ENCODE data around the gene OSTF1.

The OSTF1 gene, protein sequence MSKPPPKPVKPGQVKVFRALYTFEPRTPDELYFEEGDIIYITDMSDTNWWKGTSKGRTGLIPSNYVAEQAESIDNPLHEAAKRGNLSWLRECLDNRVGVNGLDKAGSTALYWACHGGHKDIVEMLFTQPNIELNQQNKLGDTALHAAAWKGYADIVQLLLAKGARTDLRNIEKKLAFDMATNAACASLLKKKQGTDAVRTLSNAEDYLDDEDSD

DNA sequence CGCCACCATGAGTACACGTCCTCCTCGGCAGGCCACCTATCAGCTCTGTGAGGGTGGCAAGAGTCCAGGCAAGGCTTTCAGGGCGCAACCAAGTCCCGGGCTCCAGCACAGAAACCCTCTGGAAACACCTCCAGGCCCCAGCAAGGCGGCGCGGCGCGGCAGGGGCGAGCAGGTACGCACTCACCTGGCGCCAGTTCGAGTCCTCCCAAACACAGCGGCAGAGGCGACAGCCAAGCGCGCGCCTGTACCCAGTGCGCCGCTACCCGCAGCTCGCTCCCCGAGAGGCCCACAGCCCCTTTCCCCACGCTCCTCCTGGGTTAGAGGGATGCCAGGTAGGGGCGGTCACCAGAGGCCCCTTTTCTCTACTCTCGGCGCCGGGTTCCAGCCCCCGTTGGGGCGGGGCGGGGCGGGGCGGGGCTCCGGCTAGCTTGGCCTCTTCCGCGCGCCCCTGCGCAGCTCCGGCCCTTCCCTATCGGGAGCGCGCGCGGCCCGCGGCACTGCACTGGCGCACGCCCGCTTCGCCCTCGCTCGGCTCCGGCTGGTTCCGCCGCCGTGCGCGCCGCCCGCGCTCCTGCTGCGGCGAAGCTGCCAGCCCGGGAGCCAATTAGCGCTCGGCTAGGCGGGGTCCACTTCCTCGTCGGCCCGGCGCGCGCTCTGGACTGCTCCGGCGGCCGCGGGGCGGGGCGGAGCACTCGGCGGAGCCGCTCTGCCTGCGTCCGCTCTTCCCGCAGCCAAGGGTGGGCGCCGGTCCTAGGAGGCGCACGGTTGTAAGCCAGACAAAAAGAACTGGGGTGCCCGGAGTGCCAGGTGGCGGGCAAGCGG is at the start of gene OSTF1, which contains the start of gene NMRK1:
TSS of gene OSTF1 (plus strand) at position 691 of the 822 bp plus-strand sequence. CDS start 179 bp downstream, outside the sequence.
TSS of gene NMRK1 (minus strand) at position 332 of the 822 bp plus-strand sequence. CDS start 5,040 bp downstream, outside the sequence.
- DNase-seq (ENCODE audit: low read depth) = peak; percentile 93

DNA sequence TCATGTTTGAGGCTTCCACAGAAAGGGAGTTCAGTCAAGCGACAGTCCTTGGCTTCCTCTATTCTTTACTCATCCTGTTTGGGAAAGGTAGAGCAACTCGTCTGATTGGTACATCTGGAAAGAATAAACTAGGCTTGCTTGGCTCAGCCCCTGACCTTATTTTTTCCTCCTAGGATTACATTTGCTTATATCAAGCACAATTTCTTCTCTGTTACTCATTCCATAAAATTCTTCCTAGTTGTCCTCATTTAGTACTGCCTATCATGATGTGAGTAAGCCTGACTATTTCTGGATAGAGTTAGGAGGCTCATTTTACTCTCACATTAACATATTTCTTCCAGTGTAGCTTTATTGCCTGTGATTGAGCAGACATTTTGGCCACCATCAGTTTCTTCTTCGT is 49.3 kb upstream of the OSTF1 start:
- no peak for DNase-seq (ENCODE audit: low read depth)

DNA sequence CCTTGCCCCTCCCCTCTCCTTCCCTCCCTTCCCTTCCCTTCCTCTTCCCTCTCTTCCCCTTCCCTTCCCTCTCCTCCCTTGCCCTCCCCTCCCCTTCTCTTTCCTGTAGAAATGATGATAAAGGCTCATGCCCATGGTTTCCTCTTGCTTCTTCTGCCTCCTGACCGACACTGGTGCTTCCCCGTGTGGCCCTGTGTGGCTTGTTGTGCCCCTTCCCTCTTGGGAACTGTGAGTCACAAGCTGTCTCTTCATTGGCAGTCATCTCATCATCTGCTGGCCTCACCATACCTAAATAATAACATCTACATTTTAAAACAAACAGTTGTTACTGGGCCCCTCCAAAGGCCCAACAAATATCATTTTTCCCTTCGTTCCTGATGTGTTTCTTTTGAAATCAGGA is 48.5 kb upstream of the OSTF1 start:
- no peak for DNase-seq (ENCODE audit: low read depth)

DNA sequence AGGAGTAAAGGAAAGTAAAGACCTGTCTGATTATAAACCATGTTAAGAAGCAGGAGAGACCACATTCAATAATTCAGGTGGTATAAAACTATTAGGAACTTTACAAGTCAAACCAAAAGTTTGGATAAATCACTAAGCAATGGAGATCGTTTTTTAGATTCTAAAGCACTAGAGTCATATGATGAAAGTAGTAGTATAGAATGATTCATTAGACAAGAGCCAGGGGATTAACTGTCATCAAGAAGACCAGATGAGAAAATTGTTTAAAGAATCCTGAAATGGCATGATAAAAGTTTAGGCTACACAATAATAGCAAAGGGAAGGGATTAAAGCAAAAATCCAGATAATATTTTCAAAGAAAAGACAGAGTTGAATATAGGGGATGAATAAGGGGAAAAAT is 47.3 kb upstream of the OSTF1 start:
- no peak for DNase-seq (ENCODE audit: low read depth)

DNA sequence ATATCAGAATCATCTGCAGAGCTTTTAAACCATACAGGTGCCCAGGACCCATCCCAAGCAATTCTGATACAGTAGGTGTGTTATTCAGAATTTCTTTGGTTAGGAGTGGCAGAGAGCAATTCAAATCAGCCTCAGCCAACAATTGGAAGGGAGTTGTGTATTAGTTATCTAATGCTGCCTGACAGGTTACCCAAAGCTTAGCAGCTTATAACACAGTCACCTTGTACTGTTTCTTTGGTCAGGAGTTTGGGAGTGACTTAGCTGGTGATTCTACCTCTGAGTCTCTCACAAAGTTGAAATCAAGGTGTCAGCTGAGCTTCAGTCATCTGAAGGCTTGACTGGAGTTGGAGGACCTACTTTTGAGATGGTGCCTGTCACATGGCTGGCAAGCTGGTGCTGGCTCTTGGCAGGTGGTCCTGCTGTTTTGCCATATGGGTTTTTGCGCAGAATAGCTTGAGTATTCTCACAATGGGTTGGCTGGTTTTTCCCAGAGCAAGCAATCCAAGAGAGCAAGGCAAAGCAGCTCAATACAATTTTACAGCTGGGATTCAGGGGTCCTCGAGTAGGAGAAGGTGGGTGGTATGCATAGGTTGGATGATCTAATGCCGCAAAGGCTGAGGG is 41.5 kb upstream of the OSTF1 start:
- no peak for DNase-seq (ENCODE audit: low read depth)

DNA sequence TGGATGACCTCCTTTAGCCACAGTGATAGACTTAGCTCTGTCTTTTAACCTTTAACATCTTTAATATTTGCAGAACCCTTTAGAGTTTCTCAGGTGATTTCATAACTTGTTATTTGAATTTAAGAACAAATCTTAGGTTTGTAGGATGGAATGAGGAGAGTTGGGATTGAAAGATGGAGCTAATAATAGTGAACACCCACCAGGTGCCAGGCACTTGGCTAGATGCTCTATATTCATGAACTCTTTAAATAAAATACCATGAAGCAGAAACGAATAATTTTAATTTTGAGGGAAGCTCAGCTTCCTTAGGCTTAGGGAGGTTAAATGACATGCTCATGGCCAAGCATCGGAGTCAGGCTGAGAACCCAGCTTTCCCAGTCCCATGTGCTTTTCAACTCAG is 40.8 kb upstream of the OSTF1 start:
- no peak for DNase-seq (ENCODE audit: low read depth)

DNA sequence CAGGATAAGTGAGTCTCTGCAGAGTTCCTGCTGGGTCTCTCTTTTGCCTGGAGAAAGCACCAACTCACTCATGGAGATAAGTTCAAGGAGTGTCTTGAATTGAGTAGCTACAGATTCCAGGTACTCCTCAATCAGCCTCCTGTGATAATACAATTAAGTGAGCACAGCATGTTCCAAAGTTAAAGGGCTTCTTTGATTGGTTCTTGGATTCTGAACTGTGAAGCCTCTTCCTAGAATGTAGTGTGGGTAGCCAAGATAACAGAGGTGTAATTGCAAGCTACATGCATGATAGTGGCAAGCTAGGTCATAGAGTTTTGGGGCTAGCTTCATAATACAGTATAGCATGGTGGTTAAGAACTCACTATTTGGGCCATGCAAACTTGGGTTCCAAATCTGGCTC is 37.0 kb upstream of the OSTF1 start:
- no peak for DNase-seq (ENCODE audit: low read depth)

DNA sequence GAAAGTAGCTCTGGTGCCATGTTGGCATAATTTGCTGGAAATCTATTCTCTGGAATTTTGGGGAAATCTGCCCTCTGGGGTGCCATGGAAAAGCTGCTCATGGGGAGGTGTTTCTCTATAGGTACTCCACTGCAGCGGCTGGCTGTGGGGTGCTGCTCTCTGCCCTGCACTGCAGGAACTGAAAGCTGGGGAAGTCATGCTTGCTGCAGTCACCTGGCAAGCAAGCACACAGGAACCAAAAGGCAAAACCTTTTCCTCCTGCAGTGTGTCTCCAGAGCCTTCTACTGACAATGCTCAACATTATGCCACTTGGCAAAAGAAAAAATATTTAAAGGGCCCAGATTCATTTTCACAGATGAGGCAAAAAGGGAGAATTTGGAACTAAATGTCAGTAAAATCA is 34.4 kb upstream of the OSTF1 start:
- DNase-seq (ENCODE audit: low read depth) = no peak

DNA sequence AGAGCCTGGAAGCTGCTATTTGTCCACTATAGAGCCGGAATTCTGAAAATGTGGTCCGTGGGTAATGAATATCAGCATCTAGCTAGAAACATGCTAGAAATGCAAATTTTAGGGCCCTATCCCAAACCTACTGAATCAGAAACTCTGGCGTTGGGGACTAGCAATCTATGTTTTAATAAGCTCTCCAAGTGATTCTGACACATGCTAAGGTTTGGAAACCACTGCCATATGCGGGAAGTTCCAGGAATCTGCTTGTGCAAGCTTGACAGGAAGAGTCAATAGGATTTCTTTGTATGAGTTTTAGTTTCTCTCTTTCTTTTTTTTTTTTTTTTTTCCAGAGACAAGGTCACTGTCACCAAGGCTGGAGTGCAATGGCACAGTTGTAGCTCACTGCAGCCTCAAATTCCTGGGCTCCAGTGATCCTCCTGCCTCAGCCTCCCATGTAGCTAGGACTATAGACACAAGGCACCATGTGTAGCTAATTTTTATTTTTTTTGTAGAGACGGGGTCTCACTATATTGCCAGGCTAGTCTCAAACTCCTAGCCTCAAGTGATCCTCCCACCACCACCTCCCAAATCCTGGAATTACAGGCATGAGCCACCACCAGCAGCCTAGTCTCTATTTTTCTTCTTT is 33.8 kb upstream of the OSTF1 start:
- no peak for DNase-seq (ENCODE audit: low read depth)

DNA sequence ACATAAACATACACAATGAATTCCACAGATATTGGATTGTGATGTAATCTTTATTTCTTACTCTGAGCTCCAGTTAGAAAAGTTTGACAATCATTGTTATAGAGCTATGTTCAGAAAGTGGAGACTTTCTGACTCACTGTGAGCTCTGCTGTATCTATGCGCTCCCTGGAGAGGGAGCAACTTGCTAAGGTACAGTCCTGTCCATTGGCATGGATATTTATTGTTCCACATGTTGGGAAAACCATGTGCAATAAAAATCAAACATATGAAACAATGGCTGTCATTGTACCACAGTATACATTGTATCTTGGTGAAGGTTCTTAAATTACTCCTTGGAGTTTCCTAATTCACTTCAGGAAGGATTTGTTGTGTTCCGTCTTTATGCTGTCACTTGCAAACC is 27.1 kb upstream of the OSTF1 start:
- DNase-seq (ENCODE audit: low read depth) = no peak

DNA sequence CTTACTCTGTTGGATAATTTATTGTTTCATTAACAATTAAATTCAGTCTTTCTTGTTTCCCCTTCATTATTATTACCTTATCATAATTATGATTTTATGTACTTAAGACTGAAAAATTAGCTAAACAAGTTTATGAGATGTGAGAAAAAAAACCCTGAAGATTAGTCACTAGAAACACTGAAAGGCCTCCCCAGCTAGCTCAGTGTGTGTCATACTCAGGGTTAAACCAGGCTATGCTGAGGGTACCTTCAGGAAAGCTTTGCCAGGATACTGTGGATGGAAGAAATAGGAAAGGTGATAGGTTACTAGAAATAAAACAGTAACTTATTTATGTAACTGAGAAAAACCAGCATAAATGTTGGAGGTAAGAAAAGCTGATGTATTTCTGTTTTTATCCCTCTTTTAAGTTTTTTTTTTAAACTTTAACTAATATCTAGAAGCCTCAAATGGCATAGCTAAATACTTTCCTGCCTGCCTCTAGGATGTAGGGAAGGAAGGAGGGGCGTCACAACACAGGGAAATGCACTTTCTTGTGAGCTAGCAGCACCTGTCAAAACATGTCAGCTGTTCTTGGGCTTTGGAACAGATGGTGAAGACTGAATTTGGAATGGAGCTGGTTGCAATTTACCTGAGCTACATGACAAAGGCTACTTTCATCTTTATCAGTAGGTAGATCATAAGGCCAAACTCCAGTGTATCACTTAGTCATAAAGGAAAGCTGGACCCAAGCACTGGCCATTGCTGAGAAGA is 24.6 kb upstream of the OSTF1 start:
- DNase-seq (ENCODE audit: low read depth) = no peak

DNA sequence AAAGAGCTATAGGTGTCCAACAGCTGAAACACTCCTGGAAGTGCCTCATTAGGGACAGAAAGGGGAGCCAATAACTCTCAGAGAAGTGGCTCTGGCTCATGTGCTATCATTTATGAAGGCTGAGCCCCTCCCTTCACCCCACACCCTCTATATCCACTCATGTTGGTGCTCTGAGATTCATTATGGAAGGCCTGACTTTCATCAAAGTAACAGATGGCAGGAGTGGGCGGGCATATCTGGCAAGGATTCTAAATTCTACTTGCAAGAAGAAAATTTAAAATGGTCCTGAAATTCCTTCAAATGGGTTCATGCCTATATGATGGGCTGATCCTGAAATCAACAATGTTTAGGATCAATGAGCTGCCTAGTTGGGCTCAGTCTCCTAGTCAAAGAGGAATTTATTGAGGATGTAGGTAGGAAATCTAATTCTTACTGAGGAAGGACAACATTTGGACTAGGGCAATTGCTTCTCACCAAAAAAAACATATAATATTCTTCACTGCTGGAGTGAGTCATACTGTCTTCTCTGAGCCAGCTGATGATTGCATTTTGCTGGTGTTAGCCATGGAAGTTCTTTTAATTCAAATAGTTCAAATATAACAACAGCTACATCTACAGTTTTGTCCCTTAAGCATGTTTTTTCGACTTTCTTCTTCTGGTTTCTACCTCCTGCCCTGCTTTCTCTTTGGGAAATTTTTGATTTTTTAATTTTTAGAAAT is 23.8 kb upstream of the OSTF1 start:
- no peak for DNase-seq (ENCODE audit: low read depth)

DNA sequence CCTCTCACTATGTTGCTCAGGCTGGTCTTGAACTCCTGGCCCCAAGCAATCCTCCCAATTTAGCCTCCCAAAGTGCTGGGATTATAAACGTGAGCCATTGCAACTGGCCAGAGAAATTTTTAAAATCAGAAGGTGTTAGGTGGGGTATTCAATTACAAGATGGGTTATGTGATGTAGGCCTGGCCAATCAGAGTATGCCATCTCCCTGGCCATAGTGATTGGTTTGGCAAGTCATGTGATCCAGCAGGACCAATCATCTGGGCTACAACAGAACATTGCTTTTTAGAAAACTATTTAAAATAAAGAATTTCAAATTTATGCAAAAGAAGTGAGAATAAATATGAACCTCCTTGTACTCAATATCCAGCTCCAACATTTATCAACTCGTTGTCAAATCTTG is 22.8 kb upstream of the OSTF1 start:
- no peak for DNase-seq (ENCODE audit: low read depth)

DNA sequence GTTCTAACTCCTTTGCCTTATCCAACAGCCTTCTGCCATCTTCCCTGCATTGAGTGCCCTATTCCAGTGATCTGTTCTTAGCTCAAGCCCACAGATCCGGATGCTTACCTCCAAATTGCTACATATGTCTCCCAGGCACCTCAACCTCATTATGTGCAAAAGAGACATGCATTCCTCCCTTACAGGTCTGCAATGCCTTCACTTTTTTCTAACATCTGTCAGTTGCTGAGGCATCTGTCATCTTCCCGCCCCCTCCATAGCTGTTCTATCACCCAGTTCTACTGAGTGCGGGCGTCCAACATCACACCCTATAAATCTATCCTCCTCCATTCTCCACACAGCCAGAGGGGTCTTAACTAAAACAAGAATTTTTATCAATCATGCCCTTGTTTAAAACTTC is 20.4 kb upstream of the OSTF1 start:
- DNase-seq (ENCODE audit: low read depth) = no peak

DNA sequence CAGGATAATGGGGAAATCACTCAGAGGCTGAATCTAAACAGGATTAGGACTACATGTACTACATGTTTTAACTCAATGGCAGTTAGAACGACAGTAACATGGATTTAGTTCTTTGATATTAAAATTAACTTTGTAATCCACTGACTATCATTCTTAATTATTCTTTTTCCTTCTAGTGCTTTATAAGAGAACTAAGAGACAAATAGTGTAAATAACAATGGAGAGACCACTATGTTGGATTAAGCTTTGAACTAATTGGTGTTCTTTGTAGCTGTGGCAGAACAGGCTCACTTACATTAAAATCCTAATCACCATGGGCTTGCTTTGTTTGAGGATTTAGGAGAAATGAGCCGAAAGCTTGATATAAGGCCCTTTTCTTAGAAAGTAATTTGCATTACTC is 19.1 kb upstream of the OSTF1 start:
- no peak for DNase-seq (ENCODE audit: low read depth)

DNA sequence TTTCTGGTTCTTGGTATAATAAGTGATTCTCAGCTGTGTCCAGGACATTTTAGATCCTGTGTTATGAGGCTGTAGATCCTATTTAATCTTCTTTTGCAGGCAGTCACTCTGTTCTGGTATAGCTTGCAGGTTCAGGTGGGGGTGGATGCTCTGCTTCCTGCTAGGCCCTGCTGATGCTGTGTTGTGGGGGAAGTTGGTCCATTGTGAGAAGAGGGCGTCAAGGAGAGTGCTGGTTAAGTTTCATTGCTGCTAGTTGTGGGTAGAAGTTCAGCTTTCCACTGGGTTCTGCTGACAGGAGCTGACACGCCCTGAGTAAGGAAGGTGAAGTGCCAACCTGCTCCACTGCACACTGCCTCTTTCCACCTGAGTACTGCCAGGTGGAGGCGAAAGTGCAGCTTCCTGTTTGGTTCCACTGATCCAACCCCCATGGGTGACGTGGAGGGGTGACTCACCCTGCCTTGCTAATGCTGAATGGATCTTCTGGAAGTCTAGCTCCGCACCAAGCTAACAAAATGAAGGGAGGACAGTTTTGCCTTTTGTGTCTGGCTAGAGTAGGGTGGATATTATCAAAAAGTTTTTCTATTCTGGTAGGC is 16.7 kb upstream of the OSTF1 start:
- peak; percentile 42 for DNase-seq (ENCODE audit: low read depth)

DNA sequence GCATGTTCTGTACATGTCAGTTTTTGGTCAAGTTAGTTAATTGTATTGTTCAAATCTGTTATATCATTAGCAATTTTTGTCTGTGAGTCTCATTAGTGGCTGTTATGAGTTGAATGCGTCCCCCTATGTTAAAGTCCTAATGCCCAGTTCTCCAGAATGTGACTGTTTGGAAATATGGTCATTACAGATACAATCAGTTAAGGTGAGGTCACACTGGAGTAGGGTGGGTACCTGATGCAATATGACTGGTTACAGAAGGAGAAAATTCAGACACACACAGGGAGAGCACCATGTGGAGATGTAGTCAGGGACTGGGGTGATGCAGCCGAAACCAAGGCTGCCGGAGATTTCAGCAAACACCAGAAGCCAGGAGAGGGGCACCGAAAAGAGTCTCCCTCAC is 15.4 kb upstream of the OSTF1 start:
- no peak for DNase-seq (ENCODE audit: low read depth)

DNA sequence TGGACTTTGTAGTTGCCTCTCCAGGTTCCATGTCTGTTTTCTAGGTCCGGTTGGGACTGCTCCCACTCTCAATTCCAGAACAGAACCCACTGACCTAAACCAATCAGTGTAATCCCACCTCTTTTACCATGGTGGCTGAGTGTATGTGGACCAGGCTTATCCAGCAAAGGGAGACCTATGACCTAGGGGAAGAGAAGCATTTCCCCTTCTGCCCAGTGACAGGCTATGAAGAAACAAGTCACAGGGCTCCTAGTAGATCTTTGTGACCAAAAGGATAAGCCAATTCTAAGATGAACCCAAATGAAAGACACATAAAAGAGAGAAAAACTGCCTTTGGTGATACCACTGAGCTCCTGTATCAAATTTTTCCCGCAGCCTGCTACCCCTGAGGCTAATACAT is 6.7 kb upstream of the OSTF1 start:
- no peak for DNase-seq (ENCODE audit: low read depth)

DNA sequence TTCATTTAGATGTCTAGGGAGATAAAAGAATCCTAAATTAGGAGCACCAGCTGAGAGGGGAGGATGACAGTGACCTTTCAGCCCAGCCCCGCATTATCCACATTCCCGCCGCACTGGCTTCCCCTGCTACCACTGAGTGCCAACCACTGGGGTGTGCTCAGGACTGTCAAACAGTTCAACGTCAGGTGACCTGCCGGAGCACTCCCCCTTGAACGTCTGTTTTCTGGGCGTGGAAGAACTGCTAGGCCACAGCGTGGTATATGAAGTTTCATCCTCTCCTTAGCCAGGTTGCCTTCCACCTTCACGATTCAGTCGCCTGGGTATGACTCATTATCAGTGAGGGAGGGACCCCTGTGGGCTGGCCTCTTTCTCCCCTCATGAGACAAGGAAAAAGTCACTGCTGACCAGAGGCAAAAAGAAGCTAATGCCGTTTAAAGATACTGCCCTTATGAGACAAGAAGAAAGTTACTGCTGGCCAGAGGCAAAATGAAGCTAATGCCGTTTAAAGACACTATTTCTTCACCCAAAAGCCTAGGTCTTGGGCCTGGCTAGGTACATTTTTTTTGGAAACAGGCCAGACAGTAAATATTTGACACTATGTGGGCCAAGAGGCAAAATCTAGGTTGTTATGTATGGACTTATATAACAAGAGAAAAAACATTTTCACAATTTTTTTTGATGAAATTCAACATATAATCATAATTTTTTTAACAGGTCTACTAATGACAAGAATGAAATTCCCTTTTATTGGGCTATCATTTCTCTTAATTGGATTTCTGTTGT is 4.9 kb upstream of the OSTF1 start:
- DNase-seq (ENCODE audit: low read depth) = peak; percentile 5

DNA sequence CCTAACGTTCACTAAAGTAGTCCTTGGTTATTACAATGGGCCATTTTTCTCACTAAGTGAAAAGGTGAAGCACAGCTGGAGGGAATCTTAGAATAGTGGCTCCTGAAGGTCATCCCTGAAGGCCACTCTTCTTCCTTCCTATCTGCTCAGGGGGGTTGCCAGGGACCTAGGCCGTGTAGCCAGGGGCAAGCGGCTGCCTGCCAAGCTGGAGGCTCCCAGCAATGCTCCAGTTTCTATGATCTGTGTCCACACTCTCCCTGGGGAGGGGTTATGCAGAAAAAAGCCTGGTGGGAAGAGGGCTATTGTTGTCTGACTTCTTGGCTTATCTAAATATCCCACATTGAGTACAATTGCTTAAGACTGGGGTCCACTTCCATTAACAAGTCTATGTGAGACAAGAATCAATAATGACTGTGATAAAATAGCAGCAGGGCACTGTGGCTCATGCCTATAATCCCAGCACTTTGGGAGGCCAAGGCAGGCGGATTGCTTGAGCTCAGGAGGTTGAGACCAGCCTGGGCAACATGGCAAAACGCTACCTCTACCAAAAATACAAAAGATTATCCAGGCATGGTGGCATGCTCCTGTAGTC is 4.1 kb upstream of the OSTF1 start:
- DNase-seq (ENCODE audit: low read depth) = no peak

Measured in activated T-helper 1 cell treated with Interleukin-2 at 50 U/mL for 16 hours (primary cell).